Activated B cell treated with CpG ODN at 0.5 μM for 24 hours (primary cell): ENCODE results near the gene TMEM63B. TPM values are rescaled to one million over a fixed set of nuclear protein-coding genes. Genes with fewer than 3 reads are reported as not detected.

Experiments
- ATAC-seq: fragments of 200-7000 bp; cut with Tn5 transposase; one replicate; pipeline ENCODE4 v1.10.0; 2021; ENCODE audit warnings: low read depth, mild to moderate bottlenecking, moderate library complexity
- CTCF ChIA-PET: fragments of 350-600 bp; sonication (Branson Sonifier 250); formaldehyde crosslinking; loops from one replicate; lab custom pipeline; 2021; ENCODE audit warnings: antibody characterized with exemption; lab: Charles Lee
- POLR2A ChIA-PET: fragments of 350-600 bp; sonication (Branson Sonifier 250); formaldehyde crosslinking; loops from one replicate; lab custom pipeline; 2021; ENCODE audit warnings: antibody characterized with exemption; lab: Charles Lee
- DNase-seq: peaks from one replicate; pipeline ENCODE4 v3.0.0; 2022
- H3K27ac Mint-ChIP-seq: one replicate; pipeline ENCODE4 v1.8.0; 2020; ENCODE audit warnings: mixed read lengths
- H3K27me3 Mint-ChIP-seq: one replicate; pipeline ENCODE4 v1.8.0; 2021; ENCODE audit warnings: mixed read lengths
- H3K36me3 Mint-ChIP-seq: one replicate; pipeline ENCODE4 v1.8.0; 2021; ENCODE audit warnings: low read depth, mixed read lengths
- H3K4me1 Mint-ChIP-seq: one replicate; pipeline ENCODE4 v1.8.0; 2021; ENCODE audit warnings: mixed read lengths
- H3K4me3 Mint-ChIP-seq: one replicate; pipeline ENCODE4 v1.8.0; 2020; ENCODE audit warnings: mild to moderate bottlenecking, mixed read lengths
- H3K9me3 Mint-ChIP-seq: one replicate; pipeline ENCODE4 v1.8.0; 2020; ENCODE audit warnings: mixed read lengths
- CTCF ChIP-seq: fragments of 200-600 bp; IDR thresholded peaks from one replicate; pipeline ENCODE4 v1.8.0; 2022; ENCODE audit warnings: antibody characterized with exemption, mild to moderate bottlenecking
- intact Hi-C: fragments of 100-400 bp; cut with micrococcal nuclease; formaldehyde crosslinking; loops from one replicate; pipeline ENCODE4 v1.15.1; 2024
- total RNA-seq: library from RNA; stranded (reverse); gene quantifications from 2 replicates; pipeline ENCODE4 v1.2.3, GENCODE V29; 2022

TMEM63B gene
- total RNA-seq, 1 donor from 2014 or later = 13.9 TPM

- ATAC-seq (peak; percentile 45), DNase-seq (peak; percentile 43)
- H3K4me3 Mint-ChIP-seq = peak overlapping the region; percentile 93
- intact Hi-C loops = loop anchor here (1.0 to 5.0 kb wide), 8 partner anchors 24 to 498 kb away; partner anchors contain the start of genes AARS2, GTPBP2, HSP90AB1 and NFKBIE
- no peak for TF ChIP-seq CTCF
- H3K27ac Mint-ChIP-seq = peak overlapping the region; percentile 95
- H3K4me1 Mint-ChIP-seq = peaks cover 53% of the 10 kb centered on the region
- peaks cover 11% of the 10 kb centered on the region for H3K36me3 Mint-ChIP-seq
- CTCF ChIA-PET = no interaction called here
- no peaks in the 10 kb centered on the region for H3K27me3 Mint-ChIP-seq
- POLR2A ChIA-PET = interaction anchor here (0.9 to 1.4 kb wide), 8 partner anchors 8 to 551 kb away, joined by 3 to 11 read pairs (median 3); partner anchors contain the start of genes GTPBP2, HSP90AB1, POLH and VEGFA
- H3K9me3 Mint-ChIP-seq = no peaks in the 10 kb centered on the region
Measured at GRCh38 chr6:44126320-44127149, 819 bp upstream of the TMEM63B start.

- H3K4me1 Mint-ChIP-seq = peaks cover 44% of the 10 kb centered on the region
- peak overlapping the region; percentile 83 for H3K4me3 Mint-ChIP-seq
- POLR2A ChIA-PET = interaction anchor here (0.6 to 1.4 kb wide), 13 partner anchors 10 to 553 kb away, joined by 3 to 11 read pairs (median 4); partner anchors contain the start of genes CDC5L, GTPBP2, HSP90AB1 and POLH
- H3K27ac Mint-ChIP-seq = no peak overlapping the region
- H3K36me3 Mint-ChIP-seq = peaks cover 13% of the 10 kb centered on the region
- DNase-seq (peak; percentile 34), ATAC-seq (peak; percentile 9)
- intact Hi-C loops = loop anchor here (5.0 kb wide), 1 partner anchor 94 kb away; the partner anchor contains the start of gene SLC29A1
- H3K9me3 Mint-ChIP-seq = no peaks in the 10 kb centered on the region
- TF ChIP-seq CTCF = no peak
- H3K27me3 Mint-ChIP-seq = no peaks in the 10 kb centered on the region
- CTCF ChIA-PET = no interaction called here
Measured at GRCh38 chr6:44128020-44128917, 915 bp downstream of the TMEM63B start.

GRCh38 chr6:44129841-44130322, 2.5 kb downstream of the TMEM63B start:
- DNase-seq (no peak), ATAC-seq (no peak)
- H3K27ac Mint-ChIP-seq = no peak overlapping the region
- H3K27me3 Mint-ChIP-seq = no peaks in the 10 kb centered on the region
- intact Hi-C loops = loop anchor here (5.0 kb wide), 1 partner anchor 92 kb away; the partner anchor contains the start of gene SLC29A1
- peaks cover 13% of the 10 kb centered on the region for H3K36me3 Mint-ChIP-seq
- no peak overlapping the region for H3K4me3 Mint-ChIP-seq
- no peak for TF ChIP-seq CTCF
- no peaks in the 10 kb centered on the region for H3K9me3 Mint-ChIP-seq
- H3K4me1 Mint-ChIP-seq = peaks cover 32% of the 10 kb centered on the region
- ChIA-PET CTCF (no interaction called here), POLR2A (interaction anchor here (0.6 to 0.7 kb wide), 2 partner anchors 116 to 1560 kb away, joined by 3 read pairs; no protein-coding TSS in a partner anchor)

DNA sequence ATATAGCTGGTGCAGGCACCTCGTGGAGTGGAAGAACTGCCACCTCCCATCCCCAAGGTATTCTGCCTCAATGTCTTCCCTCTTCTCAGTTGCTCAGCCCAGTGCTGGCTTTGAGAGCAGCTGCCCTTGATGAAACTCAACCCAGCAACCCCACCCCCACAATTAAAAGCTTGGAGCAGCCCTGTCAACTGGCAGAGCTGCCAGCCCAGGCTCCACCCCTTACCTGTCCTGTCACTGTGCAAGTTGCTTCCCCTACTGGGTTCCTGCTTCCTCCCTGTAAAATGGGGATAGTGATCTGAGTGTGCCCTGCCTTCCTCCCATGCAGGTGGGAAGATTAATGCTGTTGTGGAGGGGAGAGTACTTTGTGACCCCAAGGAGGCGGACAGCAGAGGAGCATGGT, 4.5 kb downstream of the TMEM63B start:
- DNase-seq = no peak
- ATAC-seq = no peak
- CTCF ChIA-PET = interaction anchor here (1.0 to 1.5 kb wide), 2 partner anchors 19 to 34 kb away, joined by 3 read pairs; no protein-coding TSS in a partner anchor
- POLR2A ChIA-PET = no interaction called here
- Mint-ChIP-seq H3K4me3 (no peak overlapping the region), H3K27me3 (no peaks in the 10 kb centered on the region), H3K4me1 (peaks cover 15% of the 10 kb centered on the region), H3K9me3 (no peaks in the 10 kb centered on the region), H3K27ac (no peak overlapping the region), H3K36me3 (peaks cover 17% of the 10 kb centered on the region)
- no peak for TF ChIP-seq CTCF
- intact Hi-C loops = no loop called here
